Breast epithelium (tissue), 4 donors: ENCODE results near the gene PCSK1N. TPM values are rescaled to one million over a fixed set of nuclear protein-coding genes. Genes with fewer than 3 reads are reported as not detected.
"Not testable (repeated sequence)": the region's sequence is repeated elsewhere in the genome, so short reads cannot be mapped to it uniquely, and the experiment has no call there.

ENCODE experiments used
- DNase-seq, 2 donors: peaks; one replicate each; pipeline ENCODE4 v3.0.0-alpha.2; 2019; ENCODE audit warnings: low spot score in 2 of 2
- H3K27ac ChIP-seq, 2 donors: fragments of 200-600 bp; sonication (generic) in 1 of 2; one replicate each; pipeline ENCODE4 v1.5.1; 2016 to 2019; ENCODE audit warnings: mild to moderate bottlenecking in 1 of 2
- H3K27me3 ChIP-seq, 2 donors: fragments of 200-600 bp; sonication (generic) in 1 of 2; one replicate each; pipeline versions ENCODE4 v1.5.1 to v1.6.0; 2017 to 2019; ENCODE audit warnings: control low read depth in 1 of 2, mild to moderate bottlenecking in 1 of 2
- H3K36me3 ChIP-seq: fragments of 200-600 bp; one replicate; pipeline ENCODE4 v1.5.1; 2019
- H3K4me1 ChIP-seq, 2 donors: fragments of 200-600 bp; sonication (generic); one replicate each; pipeline ENCODE4 v1.5.1; 2016 to 2019; ENCODE audit warnings: control low read depth in 1 of 2
- H3K4me3 ChIP-seq, 3 donors: fragments of 200-600 bp; sonication (generic); 1 replicate in 2 of 3; 2 replicates in 1 of 3; pipeline ENCODE4 v1.5.1; 2016 to 2019; ENCODE audit warnings: mild to moderate bottlenecking in 3 of 3, moderate library complexity in 2 of 3
- H3K9me3 ChIP-seq, 2 donors: fragments of 200-600 bp; sonication (generic) in 1 of 2; one replicate each; pipeline ENCODE4 v1.5.1; 2016 to 2019; ENCODE audit warnings: control low read depth in 1 of 2
- POLR2A ChIP-seq: fragments of 450-650 bp; IDR thresholded peaks from one replicate; pipeline ENCODE4 v1.6.1; 2016; ENCODE audit warnings: antibody characterized with exemption, mild to moderate bottlenecking, moderate library complexity
- POLR2AphosphoS5 ChIP-seq, 3 donors: sonication (generic); formaldehyde crosslinking; IDR thresholded peaks; one replicate each; pipeline ENCODE4 v1.6.1; 2017; ENCODE audit warnings: antibody characterized with exemption in 3 of 3
- intact Hi-C: fragments of 100-400 bp; cut with DNase I; formaldehyde crosslinking; loops from one replicate; pipeline ENCODE4 v1.15.1; 2023; ENCODE audit warnings: low total_unique reads
- total RNA-seq, 3 donors: library from RNA; depleted of rRNA; stranded (reverse); fragments of >200 nt; gene quantifications; one replicate each; pipeline ENCODE4 v1.1.0, GENCODE V29; 2016
- TF ChIP-seq, protein P1 (sequence below), 3 donors: fragments of 450-650 bp; IDR thresholded peaks; one replicate each; pipeline ENCODE4 v1.5.1; 2016 to 2017; ENCODE audit warnings: antibody characterized with exemption in 3 of 3, mild to moderate bottlenecking in 3 of 3, moderate library complexity in 3 of 3

The PCSK1N gene, protein sequence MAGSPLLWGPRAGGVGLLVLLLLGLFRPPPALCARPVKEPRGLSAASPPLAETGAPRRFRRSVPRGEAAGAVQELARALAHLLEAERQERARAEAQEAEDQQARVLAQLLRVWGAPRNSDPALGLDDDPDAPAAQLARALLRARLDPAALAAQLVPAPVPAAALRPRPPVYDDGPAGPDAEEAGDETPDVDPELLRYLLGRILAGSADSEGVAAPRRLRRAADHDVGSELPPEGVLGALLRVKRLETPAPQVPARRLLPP
- total RNA-seq = 1 to 10 TPM; 1.4 to 3.6 (median 2.2) TPM

DNA sequence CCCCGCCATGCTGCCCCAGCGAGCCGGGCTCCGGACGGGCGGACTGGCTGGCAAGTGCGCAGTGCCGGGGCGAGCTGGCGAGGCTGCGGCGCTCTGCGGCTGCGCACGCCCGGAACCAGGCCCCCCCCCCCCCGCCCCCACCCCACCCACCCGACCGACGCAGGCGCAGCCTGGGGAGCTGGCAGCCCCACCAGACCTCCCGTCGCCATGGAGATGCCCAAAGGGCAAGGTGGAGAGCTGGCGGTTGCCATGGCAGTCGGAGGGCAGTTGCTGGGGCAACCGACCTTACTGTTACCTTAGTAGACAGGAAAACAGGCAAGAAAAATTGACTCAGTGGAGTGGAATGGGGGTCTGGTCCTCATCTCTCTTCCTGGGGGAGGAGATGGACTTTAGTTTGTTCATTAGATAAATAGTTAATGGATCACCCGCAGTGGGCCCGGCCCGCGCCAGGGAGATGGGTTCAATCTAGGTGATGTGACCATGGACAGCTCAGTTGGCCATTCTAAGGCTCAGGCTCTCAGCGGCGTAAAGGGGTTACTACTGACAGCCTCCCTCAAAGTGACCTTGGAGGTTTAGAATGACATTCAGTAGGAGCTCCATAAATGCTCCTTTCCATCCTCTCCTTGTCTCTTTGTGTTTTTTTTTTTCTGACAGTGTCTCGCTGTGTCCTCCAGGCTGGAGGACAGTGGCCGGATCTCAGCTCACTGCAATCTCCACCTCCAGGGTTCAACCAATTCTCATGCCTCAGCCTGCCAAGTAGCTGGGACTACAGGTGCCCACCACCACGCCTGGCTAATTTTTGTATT, at the start of gene PCSK1N:
Gene PCSK1N, minus strand, starts transcription at position 87 of the 806 bp plus-strand sequence. Its CDS starts 78 bp downstream, at position 9.
- no peaks in the 10 kb centered on the region for H3K4me1 ChIP-seq
- H3K27ac ChIP-seq = no peak within 1 kb of the TSS
- no peak for DNase-seq
- H3K9me3 ChIP-seq = no peaks in the 10 kb centered on the region
- TF ChIP-seq POLR2A (no peak), POLR2AphosphoS5 (IDR thresholded peaks at IDR 0.05) (no peak)
- TF ChIP-seq, protein P1, sequence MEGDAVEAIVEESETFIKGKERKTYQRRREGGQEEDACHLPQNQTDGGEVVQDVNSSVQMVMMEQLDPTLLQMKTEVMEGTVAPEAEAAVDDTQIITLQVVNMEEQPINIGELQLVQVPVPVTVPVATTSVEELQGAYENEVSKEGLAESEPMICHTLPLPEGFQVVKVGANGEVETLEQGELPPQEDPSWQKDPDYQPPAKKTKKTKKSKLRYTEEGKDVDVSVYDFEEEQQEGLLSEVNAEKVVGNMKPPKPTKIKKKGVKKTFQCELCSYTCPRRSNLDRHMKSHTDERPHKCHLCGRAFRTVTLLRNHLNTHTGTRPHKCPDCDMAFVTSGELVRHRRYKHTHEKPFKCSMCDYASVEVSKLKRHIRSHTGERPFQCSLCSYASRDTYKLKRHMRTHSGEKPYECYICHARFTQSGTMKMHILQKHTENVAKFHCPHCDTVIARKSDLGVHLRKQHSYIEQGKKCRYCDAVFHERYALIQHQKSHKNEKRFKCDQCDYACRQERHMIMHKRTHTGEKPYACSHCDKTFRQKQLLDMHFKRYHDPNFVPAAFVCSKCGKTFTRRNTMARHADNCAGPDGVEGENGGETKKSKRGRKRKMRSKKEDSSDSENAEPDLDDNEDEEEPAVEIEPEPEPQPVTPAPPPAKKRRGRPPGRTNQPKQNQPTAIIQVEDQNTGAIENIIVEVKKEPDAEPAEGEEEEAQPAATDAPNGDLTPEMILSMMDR (IDR thresholded peaks at IDR 0.05) = no peak
- H3K4me3 ChIP-seq = peak within 1 kb of the TSS; percentile 9 to 60 (median 43)
- peaks cover 0 to 36% of the 10 kb centered on the region in 2 donors for H3K27me3 ChIP-seq
- intact Hi-C loops = no loop called here
- H3K36me3 ChIP-seq = no peaks in the 10 kb centered on the region

DNA sequence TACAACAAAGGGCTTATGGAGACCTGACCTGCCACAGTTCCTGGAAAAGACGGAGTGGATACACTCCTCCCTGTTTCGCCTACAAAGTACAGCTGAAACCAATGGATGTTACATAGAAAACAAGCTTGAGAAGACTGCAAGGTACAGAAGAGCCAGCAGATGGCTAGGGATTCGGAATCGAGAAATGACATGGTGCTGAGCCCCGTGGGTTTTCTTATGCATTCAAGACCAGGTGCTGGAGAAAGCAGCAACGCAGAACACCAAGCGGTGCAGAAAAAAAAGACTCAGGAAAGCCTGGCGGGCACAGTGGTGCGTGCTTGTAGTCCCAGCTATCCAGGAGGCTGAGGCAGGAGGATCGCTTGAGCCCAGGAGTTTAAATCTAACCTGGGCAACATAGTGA, 48.3 kb upstream of the PCSK1N start:
- TF ChIP-seq, protein P1 (IDR thresholded peaks at IDR 0.05) = no peak
- no peak for TF ChIP-seq POLR2AphosphoS5 (IDR thresholded peaks at IDR 0.05)
- TF ChIP-seq POLR2A = no peak
- H3K27me3 ChIP-seq = peaks cover 0 to 14% of the 10 kb centered on the region in 2 donors
- no peaks in the 10 kb centered on the region for H3K9me3 ChIP-seq
- H3K4me3 ChIP-seq = no peak overlapping the region
- intact Hi-C loops = no loop called here
- no peaks in the 10 kb centered on the region for H3K36me3 ChIP-seq
- H3K27ac ChIP-seq = no peak overlapping the region
- DNase-seq = no peak
- no peaks in the 10 kb centered on the region for H3K4me1 ChIP-seq

DNA sequence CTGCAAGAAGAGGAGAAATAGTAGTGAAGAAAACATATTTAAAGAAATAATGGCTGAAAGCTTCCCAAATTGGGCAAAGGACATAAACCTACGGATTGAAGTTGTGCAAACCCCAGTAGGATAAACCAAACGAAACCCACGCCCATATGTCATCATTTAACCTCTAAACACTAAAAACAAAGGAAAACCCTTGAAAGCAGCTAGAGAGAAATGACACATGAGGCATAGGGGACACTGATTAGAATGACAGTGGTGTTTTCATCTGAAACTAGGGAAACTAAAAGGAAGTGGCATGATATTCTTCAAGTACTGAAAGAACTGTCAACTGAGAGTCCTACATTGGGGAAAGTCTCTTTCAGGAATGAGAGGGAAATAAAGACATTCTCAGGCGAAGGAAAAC, 41.5 kb upstream of the PCSK1N start:
- intact Hi-C loops = loop anchor here (10.0 kb wide), 1 partner anchor 1688 kb away; no protein-coding TSS in a partner anchor
- not testable (repeated sequence) for H3K36me3 ChIP-seq, H3K4me3 ChIP-seq, DNase-seq, H3K27ac ChIP-seq, H3K9me3 ChIP-seq, H3K27me3 ChIP-seq, H3K4me1 ChIP-seq

DNA sequence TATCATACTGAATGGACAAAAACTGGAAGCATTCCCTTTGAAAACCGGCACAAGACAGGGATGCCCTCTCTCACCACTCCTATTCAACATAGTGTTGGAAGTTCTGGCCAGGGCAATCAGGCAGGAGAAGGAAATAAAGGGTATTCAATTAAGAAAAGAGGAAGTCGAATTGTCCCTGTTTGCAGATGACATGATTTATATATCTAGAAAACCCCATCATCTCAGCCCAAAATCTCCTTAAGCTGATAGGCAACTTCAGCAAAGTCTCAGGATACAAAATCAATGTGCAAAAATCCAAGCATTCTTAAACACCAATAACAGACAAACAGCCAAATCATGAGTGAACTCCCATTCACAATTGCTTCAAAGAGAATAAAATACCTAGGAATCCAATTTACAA, 36.6 kb upstream of the PCSK1N start:
- H3K27me3 ChIP-seq, DNase-seq, H3K4me1 ChIP-seq, H3K4me3 ChIP-seq, H3K36me3 ChIP-seq, H3K27ac ChIP-seq, H3K9me3 ChIP-seq: not testable (repeated sequence)
- intact Hi-C loops = loop anchor here (10.0 kb wide), 1 partner anchor 1693 kb away; no protein-coding TSS in a partner anchor

DNA sequence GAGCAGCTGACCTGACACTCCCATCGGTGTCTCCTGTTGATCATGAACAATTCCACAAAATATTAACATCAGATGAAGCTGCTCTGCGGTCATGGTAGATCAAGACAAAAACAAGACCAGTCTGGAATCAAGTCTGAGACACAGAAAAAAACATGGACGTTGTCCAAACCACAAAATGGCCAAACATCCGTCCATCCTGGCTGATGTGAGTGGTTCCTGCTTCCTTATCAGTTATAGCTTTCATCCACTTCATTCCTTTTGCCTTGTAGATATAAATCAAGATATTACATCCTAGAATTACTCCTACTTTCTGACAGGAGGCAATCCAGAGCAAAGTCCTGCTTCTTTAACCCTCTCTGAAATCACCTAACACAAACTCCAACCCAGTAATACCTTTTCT, 28.8 kb upstream of the PCSK1N start:
- Histone ChIP-seq H3K27ac (no peak overlapping the region), H3K27me3 (peaks cover 0 to 12% of the 10 kb centered on the region in 2 donors), H3K4me1 (no peaks in the 10 kb centered on the region), H3K36me3 (no peaks in the 10 kb centered on the region), H3K9me3 (no peaks in the 10 kb centered on the region), H3K4me3 (no peak overlapping the region)
- no peak for DNase-seq
- TF ChIP-seq, protein P1 (IDR thresholded peaks at IDR 0.05) = no peak
- TF ChIP-seq POLR2AphosphoS5 (IDR thresholded peaks at IDR 0.05) = no peak
- no peak for TF ChIP-seq POLR2A
- intact Hi-C loops = no loop called here

DNA sequence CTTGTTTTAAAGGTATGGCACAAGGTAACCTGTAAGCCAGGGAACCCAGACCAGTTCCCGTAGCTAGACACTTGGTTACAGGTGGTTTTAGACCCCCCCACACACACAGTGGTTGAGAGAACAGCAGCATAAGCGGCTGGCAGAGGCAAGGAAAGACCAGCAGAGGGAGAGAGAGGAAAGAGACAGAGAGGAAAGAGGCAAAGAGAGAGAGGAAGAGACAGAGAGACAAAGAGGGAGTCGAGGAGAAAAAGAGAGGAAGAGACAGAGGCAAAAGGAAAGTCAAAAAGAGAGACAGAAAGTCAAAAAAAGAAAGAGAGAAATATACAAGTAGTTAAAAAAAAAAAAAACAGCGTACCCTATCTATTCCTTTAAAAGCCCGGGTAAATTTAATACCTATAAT, 19.5 kb upstream of the PCSK1N start:
- H3K27ac ChIP-seq = no peak overlapping the region
- no peaks in the 10 kb centered on the region for H3K4me1 ChIP-seq
- peaks cover 0 to 41% of the 10 kb centered on the region in 2 donors for H3K27me3 ChIP-seq
- no peak for TF ChIP-seq POLR2AphosphoS5 (IDR thresholded peaks at IDR 0.05)
- TF ChIP-seq POLR2A = no peak
- TF ChIP-seq, protein P1 (IDR thresholded peaks at IDR 0.05) = no peak
- H3K4me3 ChIP-seq = no peak overlapping the region
- no peaks in the 10 kb centered on the region for H3K36me3 ChIP-seq
- no peaks in the 10 kb centered on the region for H3K9me3 ChIP-seq
- intact Hi-C loops = no loop called here
- DNase-seq = no peak

DNA sequence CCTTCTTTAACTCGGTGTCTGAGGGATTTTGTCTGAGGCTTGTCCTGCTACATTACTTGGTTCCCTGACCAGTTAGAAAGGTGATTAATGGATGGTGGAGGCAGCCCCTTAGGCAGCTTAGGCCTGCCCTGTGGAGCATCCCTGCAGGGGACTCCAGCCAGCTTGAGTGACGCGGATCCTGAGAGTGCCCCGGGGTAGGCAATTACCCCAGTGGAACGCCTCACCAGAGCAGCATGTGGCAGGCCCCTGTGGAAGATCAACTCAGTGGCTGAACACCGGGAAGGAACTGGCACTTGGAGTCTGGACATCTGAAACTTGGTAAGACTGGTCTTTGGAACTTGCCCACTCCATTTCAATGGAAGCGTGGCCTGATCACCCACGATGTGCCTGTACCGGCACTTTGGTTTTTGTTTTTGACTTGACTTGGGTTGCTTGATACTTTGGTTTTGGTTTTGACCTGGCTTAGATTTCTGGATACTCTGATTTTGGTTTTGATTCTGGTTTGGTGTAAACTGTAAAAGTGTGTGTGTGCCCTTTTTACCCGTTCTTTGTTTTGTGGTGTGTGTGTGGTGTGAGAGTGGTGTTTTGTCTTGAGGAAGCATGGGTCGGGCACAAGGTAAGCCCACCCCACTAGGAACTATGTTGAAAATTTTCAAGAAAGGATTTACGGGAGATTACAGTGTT, 18.9 kb upstream of the PCSK1N start:
- H3K9me3 ChIP-seq, DNase-seq, H3K4me1 ChIP-seq, H3K4me3 ChIP-seq, intact Hi-C loops, H3K27ac ChIP-seq, H3K36me3 ChIP-seq: not testable (repeated sequence)
- H3K27me3 ChIP-seq = peaks cover 0 to 46% of the 10 kb centered on the region in 2 donors

DNA sequence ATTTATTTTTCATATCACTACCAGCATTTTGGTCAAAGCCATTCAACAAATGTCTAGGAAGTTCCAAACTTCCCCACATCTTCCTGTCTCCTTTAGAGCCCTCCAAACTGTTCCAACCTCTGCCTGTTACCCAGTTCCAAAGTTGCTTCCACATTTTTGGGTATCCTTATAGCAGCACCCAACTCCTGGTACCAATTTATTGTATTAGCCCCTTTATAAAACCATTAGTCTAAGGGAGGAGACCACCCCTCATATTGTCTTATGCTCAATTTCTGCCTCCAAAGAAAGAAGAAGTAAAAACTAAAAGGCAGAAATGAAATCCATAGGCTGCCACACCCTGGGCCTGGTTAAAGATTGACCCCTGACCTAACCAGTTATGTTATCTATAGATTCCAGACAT, 18.1 kb upstream of the PCSK1N start:
- H3K27ac ChIP-seq, H3K36me3 ChIP-seq, DNase-seq, H3K4me1 ChIP-seq, intact Hi-C loops, H3K9me3 ChIP-seq, H3K4me3 ChIP-seq: not testable (repeated sequence)
- H3K27me3 ChIP-seq = peaks cover 0 to 49% of the 10 kb centered on the region in 2 donors
